Measurements from ENCODE around the gene VPS35.

GRCh38 chr16:46706642-46707041, 17.7 kb upstream of the VPS35 start:
- TF ChIP-seq POLR2AphosphoS5 (IDR thresholded peaks at IDR 0.05; ENCODE audit: low read depth, low read length) (no peak), POLR2A (IDR thresholded peaks at IDR 0.05; ENCODE audit: low read depth, low read length) (no peak)
